ENCODE results near the gene PTPRC.

Gene PTPRC

DNA sequence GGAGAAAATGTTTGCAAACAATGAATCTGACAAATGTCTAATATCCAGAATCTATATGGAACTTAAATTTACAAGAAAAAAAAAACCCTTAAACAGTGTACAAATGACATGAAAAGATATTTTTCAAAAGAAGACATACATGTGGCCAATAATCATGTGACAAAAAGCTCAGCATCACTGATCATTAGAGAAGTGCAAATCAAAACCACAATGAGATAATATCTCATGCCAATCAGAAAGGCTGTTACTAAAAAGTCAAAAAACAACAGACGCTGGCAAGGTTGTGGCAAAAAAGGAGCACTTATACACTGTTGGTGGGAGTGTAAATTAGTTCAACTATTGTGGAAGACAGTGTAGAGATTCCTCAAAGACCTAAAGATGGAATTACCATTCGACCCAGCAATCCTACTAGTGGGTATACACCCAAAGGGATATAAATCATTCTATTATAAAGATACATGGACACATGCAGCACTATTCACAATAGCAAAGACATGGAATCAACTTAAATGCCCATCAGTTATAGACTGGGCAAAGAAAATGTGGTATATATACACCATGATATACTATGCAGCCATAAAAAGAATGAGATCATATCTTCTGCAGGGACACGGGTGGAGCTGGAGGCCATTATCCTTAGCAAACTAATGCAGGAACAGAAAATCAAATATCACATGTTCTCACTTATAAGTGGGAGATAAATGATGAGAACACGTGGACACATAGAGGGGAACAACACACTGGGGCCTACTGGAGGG is 123.2 kb downstream of the PTPRC start:
- no peak for DNase-seq (ENCODE audit: low read depth in 2 of 2)

DNA sequence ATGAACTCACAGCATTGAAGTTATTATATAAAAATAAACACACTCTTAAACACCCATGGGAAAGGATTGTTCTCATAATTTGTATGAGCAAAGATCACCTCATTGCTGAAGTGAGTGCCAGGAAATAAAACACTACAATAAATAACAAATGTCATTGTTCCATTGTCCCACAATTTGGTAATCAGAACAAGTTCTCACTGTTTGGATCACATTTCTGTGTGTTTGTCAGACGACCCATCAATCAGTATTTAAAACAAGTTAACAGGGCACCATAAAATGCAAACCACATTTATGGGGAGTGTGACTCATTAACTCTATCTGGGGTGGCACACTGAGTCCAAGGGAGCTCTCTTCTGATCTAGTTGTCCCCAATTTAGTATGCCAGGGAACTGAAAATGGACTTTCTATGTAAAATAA is 124.5 kb downstream of the PTPRC start:
- no peak for DNase-seq (ENCODE audit: low read depth in 2 of 2)

DNA sequence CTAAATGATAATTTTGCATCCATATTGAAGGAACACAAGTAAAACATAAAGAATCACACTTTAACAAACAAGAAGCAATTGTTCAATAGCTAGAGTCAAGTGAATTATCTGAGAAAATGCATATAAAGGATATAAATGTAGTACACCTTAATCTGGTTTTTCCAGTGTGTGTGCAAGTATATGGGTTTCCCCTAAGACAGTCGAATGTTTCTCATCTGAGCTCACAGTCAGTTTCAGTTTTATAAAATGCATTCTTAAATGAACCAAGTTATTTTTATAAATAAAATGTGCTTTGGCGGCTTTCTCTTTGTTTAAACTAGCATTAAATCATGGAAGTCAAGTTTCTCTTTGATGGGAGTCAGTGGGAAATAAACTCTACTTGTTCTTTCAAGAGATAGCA is 125.9 kb downstream of the PTPRC start:
- no peak for DNase-seq (ENCODE audit: low read depth in 2 of 2)

DNA sequence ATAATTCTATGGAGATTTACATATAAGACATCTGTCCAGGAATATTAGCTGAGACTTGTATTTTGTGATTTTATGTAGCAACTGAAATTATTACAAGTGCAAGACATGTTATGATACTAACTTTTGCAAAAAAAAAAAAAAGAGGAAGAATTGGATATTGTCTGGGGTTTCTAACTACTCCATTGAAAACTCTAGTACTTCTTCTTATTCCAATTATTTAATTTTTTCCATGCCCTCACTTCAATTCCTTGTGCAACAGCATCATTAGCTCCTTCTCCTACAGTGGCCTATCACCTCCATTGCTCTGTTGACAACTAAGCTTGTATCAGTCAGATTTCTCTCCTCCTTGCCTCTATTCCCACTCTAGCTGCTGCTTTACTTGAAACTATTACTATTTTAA is 126.6 kb downstream of the PTPRC start:
- no peak for DNase-seq (ENCODE audit: low read depth in 2 of 2)

DNA sequence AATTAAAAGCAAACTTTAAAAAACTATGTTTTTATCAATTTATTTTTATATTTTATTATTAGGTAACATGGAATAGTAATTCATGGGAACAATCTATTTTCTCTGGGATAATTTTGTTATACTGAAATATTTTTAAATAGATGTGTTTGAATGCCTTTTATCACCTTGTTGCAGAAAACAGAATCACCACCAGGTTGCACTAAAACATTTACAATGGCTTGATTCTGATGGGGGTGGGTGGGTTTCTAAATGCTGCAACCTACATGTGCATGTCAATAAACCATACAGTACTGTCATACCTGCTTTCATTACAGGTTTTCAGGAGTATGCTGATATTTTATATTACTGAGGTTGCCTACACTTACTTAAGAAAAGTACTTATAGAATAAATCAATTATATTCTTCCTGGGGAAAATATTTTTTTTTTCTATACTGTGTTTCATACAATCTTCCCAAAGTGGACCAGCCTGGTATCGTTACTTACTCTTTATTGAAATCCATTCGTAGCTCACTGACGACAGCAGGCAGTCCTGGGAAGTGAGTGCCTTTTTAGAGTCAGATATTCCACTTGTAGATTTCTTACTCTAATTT is 132.8 kb downstream of the PTPRC start:
- DNase-seq (ENCODE audit: low read depth in 2 of 2): no peak

DNA sequence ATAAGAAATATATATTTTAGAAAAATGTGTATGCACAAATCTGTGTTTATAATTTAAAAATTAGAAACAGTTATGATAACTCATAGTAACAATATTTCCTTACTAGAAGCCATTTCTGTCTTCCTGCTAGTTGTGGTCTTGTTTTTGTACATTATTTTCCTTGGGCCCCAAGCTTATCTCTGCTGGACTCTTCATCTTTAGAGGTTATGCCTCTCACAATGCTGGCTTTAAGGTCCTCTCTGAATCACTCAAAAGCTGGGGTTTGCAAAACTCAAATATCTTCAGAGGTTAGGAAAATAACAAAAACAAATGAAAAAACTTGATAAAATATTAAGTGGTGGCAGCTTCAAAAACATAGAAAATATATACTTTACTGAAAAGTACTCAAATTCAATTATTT is 133.8 kb downstream of the PTPRC start:
- no peak for DNase-seq (ENCODE audit: low read depth in 2 of 2)

DNA sequence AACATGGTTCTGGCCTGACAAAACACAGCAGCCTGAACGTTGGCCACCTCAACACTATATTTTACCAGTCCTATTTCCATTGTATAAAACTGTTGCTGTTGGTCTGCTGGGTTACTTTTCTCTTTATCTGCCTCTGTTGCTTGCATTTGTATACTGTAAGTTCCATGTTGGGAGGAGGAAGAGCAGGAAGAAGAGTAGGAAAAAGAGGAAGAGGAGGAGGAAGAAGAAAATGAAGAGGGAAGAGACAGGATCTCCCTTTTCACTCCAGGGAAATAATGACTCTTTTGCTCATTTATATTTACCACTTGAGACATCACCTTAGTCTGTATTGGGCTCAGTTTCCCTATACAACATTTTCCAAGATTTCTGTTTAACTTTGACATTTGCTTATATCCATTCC is 134.2 kb downstream of the PTPRC start:
- no peak for DNase-seq (ENCODE audit: low read depth in 2 of 2)

DNA sequence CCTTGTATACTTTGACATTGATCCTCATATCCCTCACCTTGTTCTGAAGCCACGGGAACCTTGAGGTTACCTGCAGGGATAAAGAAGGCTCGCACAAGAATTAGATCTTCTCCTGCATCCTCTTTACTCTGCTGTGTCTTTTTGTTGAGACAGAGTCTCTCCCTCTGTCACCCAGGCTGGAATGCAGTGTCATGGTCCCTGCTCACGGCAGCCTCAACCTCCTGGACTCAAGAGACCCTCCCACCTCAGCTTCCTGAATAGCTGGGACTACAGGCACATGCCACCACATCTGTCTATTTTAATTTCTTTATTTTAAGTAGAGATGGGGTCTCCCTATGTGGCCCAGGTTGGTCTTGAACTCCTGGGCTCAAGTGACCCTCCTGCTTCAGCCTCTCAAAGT is 134.7 kb downstream of the PTPRC start:
- no peak for DNase-seq (ENCODE audit: low read depth in 2 of 2)

DNA sequence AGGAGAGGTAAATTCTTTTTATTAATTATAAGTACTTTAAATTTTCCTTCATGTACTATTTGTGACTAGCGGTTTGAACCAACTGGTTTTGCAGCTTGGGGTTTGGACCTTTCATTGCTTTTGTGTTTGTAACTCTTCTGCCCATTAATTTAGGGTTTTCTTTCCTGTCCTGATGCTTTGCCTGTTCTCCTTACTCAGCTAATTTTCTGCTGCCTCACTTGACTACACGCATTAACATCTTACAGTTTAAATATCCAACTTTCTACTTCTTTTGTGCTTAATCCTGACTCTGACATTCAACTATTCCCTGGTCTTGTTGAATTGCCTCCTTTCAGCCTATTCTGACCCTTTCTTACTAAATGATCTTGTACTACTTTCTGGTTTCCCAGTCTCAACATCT is 135.6 kb downstream of the PTPRC start:
- no peak for DNase-seq (ENCODE audit: low read depth in 2 of 2)

DNA sequence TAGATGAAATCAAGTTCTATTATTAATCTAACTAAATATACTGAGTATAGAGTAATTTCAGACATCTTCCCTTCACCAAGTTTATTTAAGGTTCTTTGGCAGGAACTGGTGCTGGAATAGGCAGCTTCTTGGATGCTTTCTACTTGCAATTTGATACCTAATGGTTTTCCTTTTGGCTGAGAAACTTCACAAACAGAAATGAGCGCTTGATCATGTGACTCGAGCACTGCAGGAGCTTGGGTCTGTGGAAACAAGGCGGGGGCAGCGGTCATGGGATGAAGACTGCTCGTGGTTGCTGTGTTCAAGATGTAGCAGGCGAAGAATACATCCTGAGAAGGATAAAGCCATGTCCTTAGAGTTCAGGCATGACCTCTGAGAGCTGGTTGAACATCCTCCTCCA is 136.8 kb downstream of the PTPRC start:
- no peak for DNase-seq (ENCODE audit: low read depth in 2 of 2)

DNA sequence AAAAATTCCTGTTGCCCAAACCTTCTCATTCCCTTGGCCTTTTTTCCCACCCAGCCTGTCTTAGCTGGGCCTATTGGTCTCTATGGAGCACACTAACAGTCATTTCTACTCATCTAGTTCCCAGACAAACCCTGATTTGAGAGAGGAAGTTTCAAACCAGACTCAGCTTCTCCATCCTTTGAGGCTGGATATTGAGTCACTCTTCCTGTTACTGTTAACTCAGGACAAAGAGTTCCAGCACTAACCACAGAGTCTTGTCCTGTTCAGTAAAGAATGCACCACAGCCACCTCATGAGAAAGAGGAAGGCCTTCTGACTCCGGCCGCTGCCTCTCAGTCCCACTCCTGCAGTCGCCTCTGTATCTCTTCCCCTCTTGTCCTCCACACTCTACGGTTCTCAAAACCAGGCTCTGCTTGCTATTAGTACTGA is 137.8 kb downstream of the PTPRC start:
- DNase-seq (ENCODE audit: low read depth in 2 of 2): no peak

DNA sequence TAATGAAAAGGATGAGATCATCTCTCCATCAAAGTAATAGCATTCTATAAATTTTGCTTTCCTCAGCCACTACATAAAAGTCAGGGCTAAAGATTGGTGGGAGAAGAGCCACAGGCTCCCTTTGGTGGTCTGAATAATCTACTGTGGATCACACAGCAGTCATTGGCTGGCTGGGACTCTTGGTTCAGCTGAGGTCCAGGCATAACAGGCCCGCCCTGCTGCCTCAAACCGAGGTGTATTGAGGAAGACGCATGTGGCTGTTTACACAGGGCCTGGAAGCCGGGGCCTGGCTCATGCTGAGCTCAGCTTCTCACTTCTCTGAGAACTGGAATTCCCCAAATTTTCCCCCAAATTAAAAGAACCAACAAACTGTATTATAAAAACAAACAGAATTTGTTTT is 139.2 kb downstream of the PTPRC start:
- DNase-seq (ENCODE audit: low read depth in 2 of 2): no peak

DNA sequence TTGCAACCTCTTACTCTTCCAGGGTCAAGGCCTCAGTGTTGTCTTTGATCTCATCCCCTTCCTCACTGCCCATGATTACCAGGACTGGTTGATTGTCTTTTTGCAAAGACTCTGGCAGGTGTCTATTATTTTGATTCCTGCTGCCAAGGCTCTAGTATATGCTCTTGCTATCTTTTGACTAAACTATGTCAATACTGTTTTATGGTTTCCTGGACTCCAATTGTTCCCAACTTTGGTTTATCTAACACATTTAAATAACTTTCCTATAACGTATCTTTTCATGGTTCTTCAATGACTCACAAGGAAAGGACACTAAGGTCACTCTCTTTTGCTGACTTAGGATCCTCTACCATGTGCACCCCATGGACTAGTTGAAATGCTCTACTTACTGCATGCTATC is 141.5 kb downstream of the PTPRC start:
- no peak for DNase-seq (ENCODE audit: low read depth in 2 of 2)

DNA sequence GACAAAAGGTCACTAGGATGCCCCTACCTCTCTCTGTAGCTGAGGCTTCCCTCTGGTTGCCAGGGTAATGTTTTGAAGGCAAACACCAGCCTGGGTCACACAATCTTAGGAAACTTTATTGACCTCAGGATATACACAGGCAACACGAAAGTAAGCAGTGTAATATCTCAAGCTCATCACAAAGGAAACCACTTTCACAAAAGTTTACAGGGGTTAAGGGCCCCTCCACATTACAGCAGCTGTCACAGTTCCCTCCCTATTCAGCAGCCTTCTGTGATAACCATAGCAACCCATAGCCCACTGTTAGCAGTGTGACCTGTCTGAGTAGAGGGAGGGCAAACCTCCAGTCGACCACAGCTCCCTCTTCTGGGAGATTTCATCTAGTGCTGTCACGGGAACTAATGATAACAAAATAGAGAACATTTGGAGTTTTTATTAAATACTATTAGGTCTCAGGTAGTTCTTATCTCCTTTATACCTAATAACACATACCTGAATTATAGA is 149.8 kb downstream of the PTPRC start:
- peak in 1 of 2 donors; percentile 3 for DNase-seq (ENCODE audit: low read depth in 2 of 2)

DNA sequence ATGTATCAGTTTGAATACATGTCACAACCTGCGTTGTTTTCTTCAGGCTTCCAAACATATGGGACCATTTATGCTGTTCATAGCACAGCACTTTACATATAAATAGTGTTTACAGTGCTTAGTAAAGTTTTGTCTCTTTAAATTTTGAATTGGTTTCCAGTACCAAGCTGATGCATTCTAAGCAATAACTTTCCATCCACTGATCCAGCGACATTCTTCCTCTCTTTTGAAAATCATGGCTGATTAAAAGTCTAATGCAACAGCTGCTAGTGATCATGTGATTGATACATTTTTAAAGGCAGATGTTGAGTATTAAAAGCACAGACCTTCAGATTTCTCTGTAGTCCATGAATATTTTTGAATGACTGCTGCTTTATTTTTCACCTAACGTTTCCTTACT is 154.9 kb downstream of the PTPRC start:
- DNase-seq (ENCODE audit: low read depth in 2 of 2): no peak

DNA sequence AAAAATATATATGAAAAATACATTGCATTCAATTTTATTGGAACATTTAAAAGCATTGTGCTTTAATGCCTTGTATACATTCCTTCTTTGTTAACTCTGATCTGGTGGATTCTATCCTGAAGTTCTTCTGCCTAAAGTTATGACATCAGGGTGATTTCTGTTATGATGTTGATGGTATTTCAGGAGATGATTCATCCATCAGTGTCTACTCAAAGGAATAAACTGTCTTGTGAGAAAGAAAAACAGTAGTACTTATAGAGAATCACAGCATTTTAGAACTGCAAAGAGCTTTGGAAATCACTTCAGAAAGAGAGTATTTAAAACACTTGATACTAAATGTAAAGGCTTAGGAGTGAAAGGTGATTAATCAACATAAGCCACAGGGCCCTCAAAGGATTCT is 155.7 kb downstream of the PTPRC start:
- DNase-seq (ENCODE audit: low read depth in 2 of 2): no peak

DNA sequence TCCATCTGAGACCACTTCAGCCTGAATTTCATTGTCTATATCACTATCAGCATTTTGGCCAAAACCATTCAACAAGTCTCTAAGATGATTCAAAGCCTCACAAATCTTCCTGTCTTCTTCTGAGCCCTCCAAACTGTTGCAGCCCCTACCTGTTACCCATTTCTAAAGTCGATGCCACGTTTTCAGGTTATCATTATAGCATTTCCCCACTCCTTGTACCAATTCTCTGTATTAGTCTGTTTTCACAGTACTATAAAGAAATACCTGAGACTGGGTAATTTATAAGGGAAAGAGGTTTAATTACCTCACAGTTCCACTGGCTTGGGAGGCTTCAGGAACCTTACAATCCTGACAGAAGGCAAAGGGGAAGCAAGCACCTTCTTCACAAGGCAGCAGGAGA is 158.8 kb downstream of the PTPRC start:
- DNase-seq (ENCODE audit: low read depth in 2 of 2): no peak

DNA sequence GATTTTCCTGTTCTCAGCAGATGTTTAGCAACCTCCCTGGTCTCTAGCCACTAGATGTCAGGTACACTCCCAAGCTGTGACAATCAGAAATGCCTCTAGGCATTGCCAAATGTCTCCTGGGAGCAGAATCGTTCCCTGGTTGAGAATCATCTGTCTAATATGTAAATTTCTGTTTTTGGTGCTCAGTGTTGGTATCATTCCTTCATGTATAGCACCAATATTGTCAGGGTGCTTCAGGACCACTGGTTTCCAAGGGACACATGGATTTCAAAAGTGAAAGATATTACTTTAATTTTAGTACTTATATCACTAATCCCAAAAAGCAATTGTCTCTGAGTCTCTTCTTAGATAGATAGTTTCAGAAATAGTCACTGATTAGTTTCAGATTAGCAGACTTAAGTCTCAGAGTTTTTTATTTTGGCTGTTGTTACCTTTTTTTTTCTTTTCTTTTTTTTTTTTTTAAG is 160.1 kb downstream of the PTPRC start:
- no peak for DNase-seq (ENCODE audit: low read depth in 2 of 2)

DNA sequence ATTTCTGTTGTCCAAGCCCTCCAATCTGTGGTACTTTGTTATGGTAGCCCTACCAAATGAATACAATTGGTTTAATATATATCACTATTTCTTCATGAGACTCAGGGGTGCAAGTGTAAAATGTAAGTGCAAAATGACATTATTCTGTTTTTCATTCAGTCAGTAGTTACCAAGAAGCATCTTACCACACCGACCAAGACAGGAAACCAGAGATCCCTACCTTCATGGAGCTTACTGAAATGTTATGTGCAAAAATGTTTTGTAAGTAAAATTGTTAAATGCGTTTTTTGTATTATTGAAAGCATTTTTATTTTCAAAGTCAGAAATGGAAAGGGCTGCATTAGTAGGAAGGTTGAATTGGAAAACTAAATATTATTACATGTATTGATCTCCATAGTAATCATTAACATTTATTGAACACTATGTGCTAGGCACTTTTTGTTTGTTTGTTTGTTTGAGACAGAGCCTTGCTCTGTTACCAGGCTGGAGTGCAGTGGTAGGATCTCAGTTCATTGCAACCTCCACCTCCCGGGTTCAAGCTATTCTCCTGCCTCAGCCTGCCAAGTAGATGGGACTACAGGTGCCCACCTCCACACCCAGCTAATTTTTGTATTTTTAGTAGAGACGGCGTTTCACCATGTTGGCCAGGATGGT is 166.8 kb downstream of the PTPRC start:
- no peak for DNase-seq (ENCODE audit: low read depth in 2 of 2)

DNA sequence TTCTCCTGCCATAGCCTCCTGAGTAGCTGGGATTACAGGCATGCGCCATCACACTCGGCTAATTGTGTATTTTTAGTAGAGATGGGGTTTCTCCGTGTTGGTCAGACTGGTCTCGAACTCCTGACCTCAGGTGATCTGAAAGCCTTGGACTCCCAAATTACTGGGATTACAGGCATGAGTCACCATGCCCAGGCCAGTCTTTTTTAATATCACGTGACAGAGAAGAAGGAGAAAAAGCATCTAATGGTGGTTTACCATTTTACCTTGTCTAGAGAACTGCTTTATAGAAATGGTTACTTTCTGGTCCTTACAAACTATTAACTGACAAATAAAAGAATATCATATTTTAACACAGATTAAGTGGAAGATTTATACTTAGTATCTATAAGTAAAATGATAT is 168.0 kb downstream of the PTPRC start:
- no peak for DNase-seq (ENCODE audit: low read depth in 2 of 2)
